ENCODE data around the gene SHB.

DNA sequence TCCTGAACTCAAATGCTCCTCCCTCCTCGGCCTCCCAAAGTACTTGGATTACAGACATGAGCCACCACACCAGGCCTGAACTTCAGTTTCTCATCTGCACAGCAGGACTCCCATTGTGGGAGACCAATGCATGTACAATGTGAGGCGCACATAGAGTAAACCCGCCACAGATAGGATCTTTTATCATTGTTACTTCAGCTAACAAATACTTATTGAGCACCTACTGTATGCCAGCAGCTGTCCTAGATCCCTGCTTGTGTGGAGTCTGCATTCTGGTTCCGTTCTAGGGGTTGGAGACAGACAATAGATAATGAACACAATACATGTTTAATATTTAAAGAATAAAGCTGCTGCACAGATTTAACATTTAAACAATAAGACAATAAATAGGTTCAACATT, 158.8 kb downstream of the SHB start:
- TF ChIP-seq, protein P1, sequence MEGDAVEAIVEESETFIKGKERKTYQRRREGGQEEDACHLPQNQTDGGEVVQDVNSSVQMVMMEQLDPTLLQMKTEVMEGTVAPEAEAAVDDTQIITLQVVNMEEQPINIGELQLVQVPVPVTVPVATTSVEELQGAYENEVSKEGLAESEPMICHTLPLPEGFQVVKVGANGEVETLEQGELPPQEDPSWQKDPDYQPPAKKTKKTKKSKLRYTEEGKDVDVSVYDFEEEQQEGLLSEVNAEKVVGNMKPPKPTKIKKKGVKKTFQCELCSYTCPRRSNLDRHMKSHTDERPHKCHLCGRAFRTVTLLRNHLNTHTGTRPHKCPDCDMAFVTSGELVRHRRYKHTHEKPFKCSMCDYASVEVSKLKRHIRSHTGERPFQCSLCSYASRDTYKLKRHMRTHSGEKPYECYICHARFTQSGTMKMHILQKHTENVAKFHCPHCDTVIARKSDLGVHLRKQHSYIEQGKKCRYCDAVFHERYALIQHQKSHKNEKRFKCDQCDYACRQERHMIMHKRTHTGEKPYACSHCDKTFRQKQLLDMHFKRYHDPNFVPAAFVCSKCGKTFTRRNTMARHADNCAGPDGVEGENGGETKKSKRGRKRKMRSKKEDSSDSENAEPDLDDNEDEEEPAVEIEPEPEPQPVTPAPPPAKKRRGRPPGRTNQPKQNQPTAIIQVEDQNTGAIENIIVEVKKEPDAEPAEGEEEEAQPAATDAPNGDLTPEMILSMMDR (IDR thresholded peaks at IDR 0.05): no peak
- no peak for TF ChIP-seq POLR2AphosphoS5 (IDR thresholded peaks at IDR 0.05; ENCODE audit: insufficient read depth in 1 of 2, low read depth in 1 of 2)
